Right atrium auricular region (tissue), 2 donors: ENCODE data around the gene SLC35F6. TPM values are rescaled to one million over a fixed set of nuclear protein-coding genes. Genes with fewer than 3 reads are reported as not detected.
A peak's percentile ranks its signal among the peaks of the same experiment; 100 is the strongest.

Experiments
- DNase-seq: peaks from one replicate; pipeline ENCODE4 v3.0.0-alpha.2; 2019; ENCODE audit warnings: low spot score
- H3K27ac ChIP-seq, 2 donors: fragments of 200-600 bp; sonication (generic); 1 replicate in 1 of 2; 2 replicates in 1 of 2; pipeline ENCODE4 v1.5.1; 2016 to 2019
- H3K27me3 ChIP-seq, 2 donors: fragments of 200-600 bp; sonication (generic); one replicate each; pipeline versions ENCODE4 v1.5.1 to v1.6.0; 2017 to 2019
- H3K36me3 ChIP-seq: fragments of 200-600 bp; sonication (generic); one replicate; pipeline ENCODE4 v1.5.1; 2016
- H3K4me1 ChIP-seq, 2 donors: fragments of 200-600 bp; sonication (generic); one replicate each; pipeline versions ENCODE4 v1.5.1 to v1.6.0; 2017 to 2019
- H3K4me3 ChIP-seq, 2 donors: fragments of 200-600 bp; sonication (generic); 1 replicate in 1 of 2; 2 replicates in 1 of 2; pipeline ENCODE4 v1.5.1; 2017 to 2019; ENCODE audit warnings: mild to moderate bottlenecking in 1 of 2, moderate library complexity in 1 of 2
- H3K9me3 ChIP-seq, 2 donors: fragments of 200-600 bp; sonication (generic); one replicate each; pipeline ENCODE4 v1.5.1; 2019
- total RNA-seq, 2 donors: library from RNA; depleted of rRNA; stranded (reverse); fragments of >200 nt; gene quantifications; one replicate each; pipeline ENCODE4 v1.1.0, GENCODE V29; 2016
- TF ChIP-seq, protein P1 (sequence below), 2 donors: fragments of 200-600 bp; sonication (generic); IDR thresholded peaks; one replicate each; pipeline ENCODE4 v1.5.1; 2019; ENCODE audit warnings: antibody characterized with exemption in 2 of 2

SLC35F6 gene
- total RNA-seq, 2 donors from 2014 or later = 34.2 to 55.7 TPM

DNA sequence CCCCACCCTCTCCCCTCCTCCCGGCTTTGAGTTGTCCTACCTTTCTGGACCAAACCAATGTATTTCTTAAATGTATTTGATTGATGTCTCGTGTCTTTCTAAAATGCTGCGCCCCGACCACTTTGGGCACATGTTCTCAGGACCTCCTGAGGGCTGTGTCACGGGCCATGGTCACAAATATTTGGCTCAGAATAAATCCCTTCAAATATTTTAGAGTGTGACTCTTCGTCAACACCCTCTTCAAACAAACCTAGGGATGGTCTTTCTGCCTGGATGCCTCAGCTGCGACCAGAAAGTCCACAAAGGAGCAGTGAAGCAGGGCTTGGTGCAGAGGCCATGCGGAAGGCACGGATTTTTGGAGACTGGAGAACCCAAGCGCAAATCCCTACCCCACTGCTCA lies 1.1 kb upstream of the SLC35F6 start:
- TF ChIP-seq, protein P1, sequence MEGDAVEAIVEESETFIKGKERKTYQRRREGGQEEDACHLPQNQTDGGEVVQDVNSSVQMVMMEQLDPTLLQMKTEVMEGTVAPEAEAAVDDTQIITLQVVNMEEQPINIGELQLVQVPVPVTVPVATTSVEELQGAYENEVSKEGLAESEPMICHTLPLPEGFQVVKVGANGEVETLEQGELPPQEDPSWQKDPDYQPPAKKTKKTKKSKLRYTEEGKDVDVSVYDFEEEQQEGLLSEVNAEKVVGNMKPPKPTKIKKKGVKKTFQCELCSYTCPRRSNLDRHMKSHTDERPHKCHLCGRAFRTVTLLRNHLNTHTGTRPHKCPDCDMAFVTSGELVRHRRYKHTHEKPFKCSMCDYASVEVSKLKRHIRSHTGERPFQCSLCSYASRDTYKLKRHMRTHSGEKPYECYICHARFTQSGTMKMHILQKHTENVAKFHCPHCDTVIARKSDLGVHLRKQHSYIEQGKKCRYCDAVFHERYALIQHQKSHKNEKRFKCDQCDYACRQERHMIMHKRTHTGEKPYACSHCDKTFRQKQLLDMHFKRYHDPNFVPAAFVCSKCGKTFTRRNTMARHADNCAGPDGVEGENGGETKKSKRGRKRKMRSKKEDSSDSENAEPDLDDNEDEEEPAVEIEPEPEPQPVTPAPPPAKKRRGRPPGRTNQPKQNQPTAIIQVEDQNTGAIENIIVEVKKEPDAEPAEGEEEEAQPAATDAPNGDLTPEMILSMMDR (IDR thresholded peaks at IDR 0.05) = no peak
- no peaks in the 10 kb centered on the region for H3K36me3 ChIP-seq
- H3K27me3 ChIP-seq = no peaks in the 10 kb centered on the region
- peaks cover 0 to 41% of the 10 kb centered on the region in 2 donors for H3K4me1 ChIP-seq
- H3K27ac ChIP-seq = no peak overlapping the region
- H3K9me3 ChIP-seq = no peaks in the 10 kb centered on the region
- no peak for DNase-seq
- H3K4me3 ChIP-seq = no peak overlapping the region

DNA sequence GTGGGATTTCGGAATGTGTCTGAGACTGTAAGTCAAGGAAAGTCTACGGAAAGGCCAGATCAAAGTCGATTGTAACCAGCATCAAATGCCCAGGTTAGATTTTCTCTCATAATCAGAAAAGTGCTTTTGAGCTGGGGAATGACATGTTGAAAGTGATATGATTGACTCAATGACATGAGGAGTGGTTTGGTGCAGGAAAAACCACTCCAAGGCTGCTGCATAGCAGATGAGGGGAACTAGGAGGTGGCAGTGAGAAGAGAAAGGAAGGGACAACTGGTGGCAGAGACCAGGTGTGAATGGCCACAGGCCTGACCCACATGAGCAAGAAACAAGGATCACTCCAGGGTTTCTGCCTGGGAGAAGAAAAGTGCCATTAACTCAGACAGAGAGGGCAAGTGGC lies 822 bp downstream of the SLC35F6 start:
- TF ChIP-seq, protein P1 (IDR thresholded peaks at IDR 0.05) = no peak

DNA sequence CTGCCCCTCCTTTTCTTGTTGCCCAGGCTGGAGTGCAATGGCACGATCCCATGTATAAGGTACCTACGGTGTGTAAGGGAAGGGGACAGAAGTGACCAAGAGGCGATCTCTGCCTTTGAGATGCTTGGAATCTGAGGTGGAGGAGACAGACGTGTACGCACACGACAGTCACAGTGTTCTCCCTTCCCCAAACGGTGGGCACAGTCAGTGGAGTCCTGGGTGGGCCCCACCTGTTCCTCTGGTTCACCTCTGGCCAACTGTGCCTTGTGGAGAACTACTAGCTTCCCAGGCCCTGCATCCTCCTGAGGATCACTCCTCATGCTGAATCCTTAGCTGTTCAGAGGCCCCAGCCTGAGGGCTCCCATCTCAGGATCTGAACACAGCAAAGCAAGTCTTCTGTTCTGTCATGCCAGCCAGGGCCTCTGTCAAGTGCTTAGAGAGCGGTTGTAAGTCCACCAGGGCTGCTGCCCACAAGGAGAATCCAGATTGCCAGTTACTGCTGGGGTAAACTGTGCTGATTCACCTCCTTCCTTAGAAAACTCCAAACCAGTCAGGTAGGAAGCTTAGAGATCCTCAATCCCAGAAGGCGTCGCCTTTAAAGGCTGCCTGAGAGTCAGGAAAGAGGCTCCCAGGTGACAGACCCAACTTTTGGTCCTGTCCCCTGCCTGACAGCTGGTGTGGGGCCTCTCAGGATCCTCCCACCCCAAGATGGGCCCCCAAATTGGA lies 1.6 kb downstream of the SLC35F6 start:
- TF ChIP-seq, protein P1 (IDR thresholded peaks at IDR 0.05) = no peak
- no peaks in the 10 kb centered on the region for H3K27me3 ChIP-seq
- H3K4me1 ChIP-seq = peaks cover 0 to 59% of the 10 kb centered on the region in 2 donors
- H3K9me3 ChIP-seq = no peaks in the 10 kb centered on the region
- H3K27ac ChIP-seq = peak overlapping the region; percentile 91 to 94
- peak overlapping the region in 1 of 2 donors; percentile 86 for H3K4me3 ChIP-seq
- DNase-seq = no peak
- H3K36me3 ChIP-seq = no peaks in the 10 kb centered on the region

More for the DNA sequence above, 822 bp downstream of the SLC35F6 start:
- H3K36me3 ChIP-seq = no peaks in the 10 kb centered on the region
- DNase-seq = no peak
- H3K27ac ChIP-seq = peak overlapping the region; percentile 91 to 94
- no peaks in the 10 kb centered on the region for H3K9me3 ChIP-seq
- no peaks in the 10 kb centered on the region for H3K27me3 ChIP-seq
- H3K4me3 ChIP-seq = peak overlapping the region; percentile 75 to 86
- peaks cover 0 to 52% of the 10 kb centered on the region in 2 donors for H3K4me1 ChIP-seq

DNA sequence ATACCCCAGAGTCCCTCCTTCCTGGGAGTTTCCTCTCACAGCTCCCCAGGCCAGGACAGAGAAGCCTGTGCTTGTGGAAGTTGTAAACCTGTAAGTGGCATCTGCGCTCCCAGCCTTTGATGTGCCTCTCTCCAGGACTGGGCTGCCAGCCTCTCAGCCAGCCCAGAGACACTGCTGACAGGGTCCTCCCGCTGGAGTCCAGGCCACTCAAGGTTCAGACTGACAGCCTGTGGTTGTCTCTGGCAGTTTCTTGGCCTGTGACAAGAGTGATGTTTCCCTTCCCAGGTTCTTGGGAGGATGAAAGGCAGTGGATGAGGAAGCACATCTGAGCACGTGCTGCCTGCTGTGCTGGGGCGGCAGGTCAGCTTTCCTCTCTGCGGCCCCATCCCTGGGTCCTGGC lies 3.0 kb downstream of the SLC35F6 start:
- H3K4me1 ChIP-seq = peaks cover 0 to 74% of the 10 kb centered on the region in 2 donors
- H3K27ac ChIP-seq = peak overlapping the region; percentile 47 to 94
- TF ChIP-seq, protein P1 (IDR thresholded peaks at IDR 0.05) = no peak
- H3K9me3 ChIP-seq = no peaks in the 10 kb centered on the region
- H3K36me3 ChIP-seq = no peaks in the 10 kb centered on the region
- H3K27me3 ChIP-seq = no peaks in the 10 kb centered on the region
- no peak for DNase-seq
- no peak overlapping the region for H3K4me3 ChIP-seq

DNA sequence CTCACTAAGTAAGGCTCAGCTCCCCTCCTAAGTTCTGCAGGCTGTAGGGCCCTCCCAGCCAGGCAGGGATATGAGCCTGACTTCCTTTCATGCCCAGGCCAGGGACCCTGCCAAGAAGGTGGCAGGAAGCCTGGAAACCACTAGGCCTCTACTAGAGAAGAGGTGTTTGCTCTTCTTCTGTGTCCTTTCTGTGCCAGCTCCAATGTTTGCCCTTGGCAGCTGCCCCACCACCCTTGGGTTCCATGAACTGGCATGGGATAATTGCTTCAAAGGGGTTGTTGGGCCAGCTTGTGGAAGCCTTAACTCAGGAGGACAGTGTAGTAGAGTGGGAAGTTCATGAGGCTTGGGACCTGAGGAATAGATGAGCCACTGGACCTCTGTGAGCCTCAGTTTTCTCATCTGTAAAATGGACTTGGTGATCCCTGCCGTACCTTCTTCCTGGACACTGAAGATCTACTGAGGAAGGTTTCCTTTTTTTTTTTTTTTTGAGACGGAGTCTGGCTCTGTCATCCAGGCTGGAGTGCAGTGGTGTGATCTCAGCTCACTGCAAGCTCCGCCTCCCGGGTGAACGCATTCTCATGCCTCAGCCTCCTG lies 3.9 kb downstream of the SLC35F6 start:
- TF ChIP-seq, protein P1 (IDR thresholded peaks at IDR 0.05) = no peak
- H3K27me3 ChIP-seq = no peaks in the 10 kb centered on the region
- no peak overlapping the region for H3K4me3 ChIP-seq
- no peaks in the 10 kb centered on the region for H3K9me3 ChIP-seq
- peak overlapping the region; percentile 47 to 94 for H3K27ac ChIP-seq
- DNase-seq = no peak
- no peaks in the 10 kb centered on the region for H3K36me3 ChIP-seq
- peaks cover 0 to 83% of the 10 kb centered on the region in 2 donors for H3K4me1 ChIP-seq
